IPS-15b (cell line): ENCODE data around the gene DDX31.

ENCODE experiments used
- H3K27me3 ChIP-seq: one replicate; pipeline ENCODE4 v1.6.1; 2013; ENCODE audit warnings: low read length; ENCODE audit not compliant: control insufficient read depth, insufficient read depth
- H3K36me3 ChIP-seq: one replicate; pipeline ENCODE4 v1.6.1; 2013; ENCODE audit warnings: low read length; ENCODE audit not compliant: control insufficient read depth, insufficient read depth
- H3K4me1 ChIP-seq: one replicate; pipeline ENCODE4 v1.6.1; 2013; ENCODE audit warnings: mild to moderate bottlenecking, low read length; ENCODE audit not compliant: control insufficient read depth, insufficient read depth
- H3K4me3 ChIP-seq: one replicate; pipeline ENCODE4 v1.5.1; 2013; ENCODE audit warnings: low read depth, low read length
- H3K9ac ChIP-seq: one replicate; pipeline ENCODE4 v1.6.1; 2013; ENCODE audit warnings: low read depth, mild to moderate bottlenecking, low read length
- H3K9me3 ChIP-seq: one replicate; pipeline ENCODE4 v1.6.1; 2013; ENCODE audit warnings: mild to moderate bottlenecking, low read length; ENCODE audit not compliant: control insufficient read depth, insufficient read depth

The DDX31 gene

GRCh38 chr9:132671620-132672412 is 2.0 kb upstream of the DDX31 start:
- Histone ChIP-seq H3K27me3 (no peaks in the 10 kb centered on the region), H3K4me1 (peaks cover 22% of the 10 kb centered on the region), H3K4me3 (peak overlapping the region; percentile 96), H3K36me3 (no peaks in the 10 kb centered on the region), H3K9me3 (no peaks in the 10 kb centered on the region), H3K9ac (no peak overlapping the region)

GRCh38 chr9:132670457-132671391 is 941 bp upstream of the DDX31 start, which contains the start of gene GTF3C4:
Gene GTF3C4 (plus strand): TSS chr9:132670464. CDS start chr9:132670599, 135 bp downstream.
- peaks cover 22% of the 10 kb centered on the region for H3K4me1 ChIP-seq
- peak within 1 kb of the TSS; percentile 96 for H3K4me3 ChIP-seq
- no peaks in the 10 kb centered on the region for H3K9me3 ChIP-seq
- H3K36me3 ChIP-seq, result no peaks in the 10 kb centered on the region
- H3K27me3 ChIP-seq, result no peaks in the 10 kb centered on the region
- peak within 1 kb of the TSS; percentile 94 for H3K9ac ChIP-seq

- Histone ChIP-seq H3K27me3 (no peaks in the 10 kb centered on the region), H3K4me3 (peak overlapping the region; percentile 96), H3K36me3 (no peaks in the 10 kb centered on the region), H3K4me1 (peaks cover 22% of the 10 kb centered on the region), H3K9me3 (no peaks in the 10 kb centered on the region), H3K9ac (peak overlapping the region; percentile 94)
Measured at GRCh38 chr9:132669319-132669697, 475 bp downstream of the DDX31 start.

GRCh38 chr9:132663851-132664250 is 5.9 kb downstream of the DDX31 start:
- Histone ChIP-seq H3K36me3 (peaks cover 5% of the 10 kb centered on the region), H3K27me3 (no peaks in the 10 kb centered on the region), H3K9ac (no peak overlapping the region), H3K4me1 (peaks cover 19% of the 10 kb centered on the region), H3K9me3 (no peaks in the 10 kb centered on the region), H3K4me3 (no peak overlapping the region)

GRCh38 chr9:132663117-132663516 is 6.7 kb downstream of the DDX31 start:
- Histone ChIP-seq H3K4me3 (no peak overlapping the region), H3K27me3 (no peaks in the 10 kb centered on the region)

GRCh38 chr9:132662152-132662945 is 7.4 kb downstream of the DDX31 start:
- Histone ChIP-seq H3K9me3 (no peaks in the 10 kb centered on the region), H3K27me3 (no peaks in the 10 kb centered on the region), H3K4me1 (peaks cover 10% of the 10 kb centered on the region), H3K4me3 (no peak overlapping the region), H3K9ac (no peak overlapping the region), H3K36me3 (peaks cover 5% of the 10 kb centered on the region)

More at GRCh38 chr9:132663117-132663516, 6.7 kb downstream of the DDX31 start:
- Histone ChIP-seq H3K9ac (no peak overlapping the region), H3K4me1 (peaks cover 16% of the 10 kb centered on the region), H3K9me3 (no peaks in the 10 kb centered on the region), H3K36me3 (peaks cover 5% of the 10 kb centered on the region)

- H3K9me3 ChIP-seq, result no peaks in the 10 kb centered on the region
- H3K36me3 ChIP-seq, result peaks cover 8% of the 10 kb centered on the region
- H3K4me1 ChIP-seq, result no peaks in the 10 kb centered on the region
- no peak overlapping the region for H3K9ac ChIP-seq
- no peaks in the 10 kb centered on the region for H3K27me3 ChIP-seq
- no peak overlapping the region for H3K4me3 ChIP-seq
Measured at GRCh38 chr9:132656299-132656698, 13.5 kb downstream of the DDX31 start.

- no peak overlapping the region for H3K4me3 ChIP-seq
- H3K4me1 ChIP-seq, result no peaks in the 10 kb centered on the region
- no peaks in the 10 kb centered on the region for H3K27me3 ChIP-seq
- no peak overlapping the region for H3K9ac ChIP-seq
- no peaks in the 10 kb centered on the region for H3K9me3 ChIP-seq
- peaks cover 23% of the 10 kb centered on the region for H3K36me3 ChIP-seq
Measured at GRCh38 chr9:132651259-132651658, 18.5 kb downstream of the DDX31 start.

GRCh38 chr9:132648685-132649084 is 21.1 kb downstream of the DDX31 start:
- H3K4me3 ChIP-seq, result no peak overlapping the region
- H3K4me1 ChIP-seq, result no peaks in the 10 kb centered on the region
- no peaks in the 10 kb centered on the region for H3K27me3 ChIP-seq
- H3K36me3 ChIP-seq, result peaks cover 35% of the 10 kb centered on the region
- H3K9me3 ChIP-seq, result no peaks in the 10 kb centered on the region
- H3K9ac ChIP-seq, result no peak overlapping the region

GRCh38 chr9:132648283-132648682 is 21.5 kb downstream of the DDX31 start:
- no peak overlapping the region for H3K4me3 ChIP-seq
- H3K9me3 ChIP-seq, result no peaks in the 10 kb centered on the region
- H3K36me3 ChIP-seq, result peaks cover 35% of the 10 kb centered on the region
- H3K27me3 ChIP-seq, result no peaks in the 10 kb centered on the region
- H3K4me1 ChIP-seq, result no peaks in the 10 kb centered on the region
- no peak overlapping the region for H3K9ac ChIP-seq

GRCh38 chr9:132647806-132648205 is 22.0 kb downstream of the DDX31 start:
- Histone ChIP-seq H3K4me1 (no peaks in the 10 kb centered on the region), H3K9ac (no peak overlapping the region), H3K9me3 (no peaks in the 10 kb centered on the region), H3K36me3 (peaks cover 35% of the 10 kb centered on the region), H3K27me3 (no peaks in the 10 kb centered on the region), H3K4me3 (no peak overlapping the region)
